Lung (tissue), 12 donors: ENCODE data around the gene SSR1. TPM values are rescaled to one million over a fixed set of nuclear protein-coding genes. Genes with fewer than 3 reads are reported as not detected.

Experiments used
- ATAC-seq: fragments of 200-7000 bp; cut with Tn5 transposase; one replicate; pipeline ENCODE4 v1.9.1; 2020; ENCODE audit warnings: moderate number of reproducible peaks; ENCODE audit not compliant: insufficient read depth, low FRiP score
- DNase-seq, 3 donors: peaks; one replicate each; pipeline ENCODE4 v3.0.0-alpha.2; 2013 to 2017
- H3K27ac ChIP-seq, 2 donors: one replicate each; pipeline ENCODE4 v1.5.1; 2013; ENCODE audit warnings: mild to moderate bottlenecking in 2 of 2, moderate library complexity in 2 of 2, control low read depth in 1 of 2, inconsistent platforms in 1 of 2, low read depth in 1 of 2, low read length in 1 of 2
- H3K27me3 ChIP-seq, 3 donors: one replicate each; pipeline ENCODE4 v1.5.1; 2013; ENCODE audit warnings: low read length in 2 of 3; ENCODE audit not compliant: control insufficient read depth in 3 of 3, insufficient read depth in 3 of 3
- H3K36me3 ChIP-seq, 4 donors: one replicate each; pipeline ENCODE4 v1.5.1; 2013; ENCODE audit warnings: low read length in 4 of 4, mild to moderate bottlenecking in 1 of 4, moderate library complexity in 1 of 4; ENCODE audit not compliant: control insufficient read depth in 4 of 4, insufficient read depth in 4 of 4
- H3K4me1 ChIP-seq, 5 donors: one replicate each; pipeline ENCODE4 v1.5.1; 2013; ENCODE audit warnings: low read length in 5 of 5, mild to moderate bottlenecking in 2 of 5, moderate library complexity in 1 of 5; ENCODE audit not compliant: control insufficient read depth in 5 of 5, insufficient read depth in 5 of 5
- H3K4me3 ChIP-seq: one replicate; pipeline ENCODE4 v1.5.1; 2013; ENCODE audit warnings: mild to moderate bottlenecking, control low read depth, moderate library complexity
- H3K9ac ChIP-seq, 2 donors: one replicate each; pipeline ENCODE4 v1.5.1; 2013; ENCODE audit warnings: low read length in 2 of 2, control low read depth in 1 of 2; ENCODE audit not compliant: insufficient read depth in 1 of 2
- H3K9me3 ChIP-seq, 4 donors: one replicate each; pipeline ENCODE4 v1.5.1; 2013; ENCODE audit warnings: low read length in 3 of 4, mild to moderate bottlenecking in 1 of 4, moderate library complexity in 1 of 4; ENCODE audit not compliant: control insufficient read depth in 4 of 4, insufficient read depth in 3 of 4
- WGBS, 2 donors: extraction: QIAGEN DNeasy Blood & Tissue Kit; methylation state at CpG; one replicate each; pipeline ENCODE4 v1.1.7; 2013; 5-methylcytosine and 5-hydroxymethylcytosine counted together
- polyA plus RNA-seq, 2 donors: library from polyadenylated mRNA; stranded (reverse); fragments of 200-250 nt; gene quantifications; one replicate each; pipeline ENCODE4 v1.2.1, GENCODE V29; 2013
- total RNA-seq, 2 donors: library from RNA; depleted of rRNA in 1 of 2; stranded (reverse); fragments of >200 nt in 1 of 2; gene quantifications; one replicate each; pipeline ENCODE4 v1.2.1, GENCODE V29; 2014 to 2021
- TF ChIP-seq, protein P1 (sequence below): IDR thresholded peaks from 2 replicates; pipeline ENCODE4 v1.5.1; 2012; ENCODE audit warnings: mild to moderate bottlenecking; ENCODE audit errors: control extremely low read depth, extremely low read depth
- donor health status: control.
- donor health status: control.
- donor health status: Bipolar disorder and iron deficiency.
- donor health status: healthy.
- donor health status: DM: yes; HTN: yes; CAD: no.

Gene SSR1
- total and polyA plus RNA-seq, 4 donors: 22.4 to 150 (median 90.1) TPM

- Histone ChIP-seq H3K27ac (no peak overlapping the region), H3K27me3 (no peaks in the 10 kb centered on the region), H3K4me3 (no peak overlapping the region), H3K9me3 (peaks cover 0 to 2% (median 0%) of the 10 kb centered on the region in 4 donors), H3K36me3 (peaks cover 30 to 67% (median 44%) of the 10 kb centered on the region in 4 donors), H3K4me1 (peaks cover 0 to 8% (median 2%) of the 10 kb centered on the region in 5 donors), H3K9ac (no peak overlapping the region)
- no peak for ATAC-seq
- DNase-seq: no peak
- TF ChIP-seq, protein P1, sequence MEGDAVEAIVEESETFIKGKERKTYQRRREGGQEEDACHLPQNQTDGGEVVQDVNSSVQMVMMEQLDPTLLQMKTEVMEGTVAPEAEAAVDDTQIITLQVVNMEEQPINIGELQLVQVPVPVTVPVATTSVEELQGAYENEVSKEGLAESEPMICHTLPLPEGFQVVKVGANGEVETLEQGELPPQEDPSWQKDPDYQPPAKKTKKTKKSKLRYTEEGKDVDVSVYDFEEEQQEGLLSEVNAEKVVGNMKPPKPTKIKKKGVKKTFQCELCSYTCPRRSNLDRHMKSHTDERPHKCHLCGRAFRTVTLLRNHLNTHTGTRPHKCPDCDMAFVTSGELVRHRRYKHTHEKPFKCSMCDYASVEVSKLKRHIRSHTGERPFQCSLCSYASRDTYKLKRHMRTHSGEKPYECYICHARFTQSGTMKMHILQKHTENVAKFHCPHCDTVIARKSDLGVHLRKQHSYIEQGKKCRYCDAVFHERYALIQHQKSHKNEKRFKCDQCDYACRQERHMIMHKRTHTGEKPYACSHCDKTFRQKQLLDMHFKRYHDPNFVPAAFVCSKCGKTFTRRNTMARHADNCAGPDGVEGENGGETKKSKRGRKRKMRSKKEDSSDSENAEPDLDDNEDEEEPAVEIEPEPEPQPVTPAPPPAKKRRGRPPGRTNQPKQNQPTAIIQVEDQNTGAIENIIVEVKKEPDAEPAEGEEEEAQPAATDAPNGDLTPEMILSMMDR: no peak
- WGBS, 2 donors: 96 to 97% methylated on average over 62 of the region's 62 CpGs
These were observed 83.3 kb downstream of the SSR1 start for GRCh38 chr6:7229376-7230326.

DNA sequence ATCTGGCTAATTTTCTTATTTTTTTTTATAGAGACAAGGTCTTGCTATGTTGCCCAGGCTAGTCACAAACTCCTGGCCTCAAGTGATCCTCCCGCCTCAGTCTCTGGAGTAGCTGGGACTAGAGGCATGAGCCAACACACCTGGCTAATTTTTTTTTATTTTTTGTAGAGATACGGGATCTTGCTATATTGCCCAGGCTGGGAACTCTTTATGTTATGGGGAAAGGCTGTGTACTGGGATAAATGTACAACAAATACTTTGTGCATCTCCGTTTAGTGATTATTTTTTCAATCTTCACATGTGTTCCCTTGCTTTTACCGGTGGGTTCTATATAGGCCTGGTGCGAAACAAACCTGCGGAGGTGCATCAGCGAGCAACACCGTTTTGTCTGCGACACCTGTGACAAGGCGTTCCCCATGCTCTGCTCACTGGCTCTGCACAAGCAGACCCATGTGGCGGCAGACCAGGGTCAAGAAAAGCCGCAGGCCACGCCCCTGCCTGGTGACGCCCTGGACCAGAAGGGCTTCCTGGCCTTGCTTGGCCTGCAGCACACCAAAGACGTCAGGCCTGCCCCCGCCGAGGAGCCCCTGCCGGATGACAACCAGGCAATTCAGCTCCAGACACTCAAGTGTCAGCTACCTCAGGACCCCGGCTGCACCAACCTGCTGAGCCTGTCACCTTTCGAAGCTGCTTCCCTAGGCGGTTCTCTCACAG is 84.2 kb downstream of the SSR1 start:
- Histone ChIP-seq H3K4me3 (no peak overlapping the region), H3K36me3 (peaks cover 30 to 62% (median 40%) of the 10 kb centered on the region in 4 donors), H3K27me3 (no peaks in the 10 kb centered on the region), H3K9ac (no peak overlapping the region), H3K9me3 (peaks cover 0 to 2% (median 0%) of the 10 kb centered on the region in 4 donors), H3K4me1 (peaks cover 0 to 8% (median 2%) of the 10 kb centered on the region in 5 donors), H3K27ac (no peak overlapping the region)
- DNase-seq (no peak), ATAC-seq (no peak)
- TF ChIP-seq, protein P1: no peak
- 93 to 95% methylated on average over 21 of the region's 21 CpGs for WGBS, 2 donors

DNA sequence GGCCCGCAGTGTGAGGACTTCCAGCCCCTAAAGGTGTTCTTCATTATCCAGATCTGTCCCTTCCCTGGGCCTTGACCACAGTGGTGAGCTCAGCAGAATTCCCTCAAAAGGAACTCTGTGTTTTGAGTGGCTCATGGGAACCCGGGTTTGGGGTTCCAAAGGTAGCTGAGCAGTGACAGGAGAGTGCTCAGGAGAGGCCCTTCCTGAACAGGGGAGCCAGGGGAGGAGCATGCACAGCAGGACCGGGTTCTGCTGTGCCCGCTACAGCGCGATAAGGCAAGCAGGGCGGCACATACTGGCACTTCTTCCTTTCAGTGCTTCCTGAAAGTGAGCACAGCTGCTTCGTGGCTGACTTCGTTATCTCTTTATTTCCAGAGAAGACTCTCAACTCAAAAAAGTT is 88.3 kb downstream of the SSR1 start:
- Histone ChIP-seq H3K9me3 (peaks cover 0 to 2% (median 0%) of the 10 kb centered on the region in 4 donors), H3K27me3 (no peaks in the 10 kb centered on the region), H3K36me3 (peaks cover 12 to 34% (median 30%) of the 10 kb centered on the region in 4 donors), H3K27ac (no peak overlapping the region), H3K9ac (no peak overlapping the region), H3K4me1 (peaks cover 0 to 13% (median 4%) of the 10 kb centered on the region in 5 donors), H3K4me3 (no peak overlapping the region)
- WGBS, 2 donors: 33 to 59% methylated on average over 9 of the region's 9 CpGs
- no peak for ATAC-seq
- DNase-seq: no peak
- TF ChIP-seq, protein P1: no peak
